Measurements from ENCODE around the gene CTNNA3.
A peak's percentile ranks its signal among the peaks of the same experiment; 100 is the strongest.

The CTNNA3 gene

GRCh38 chr10:66844176-66844942 is 851.6 kb downstream of the CTNNA3 start:
- Histone ChIP-seq H3K9ac (ENCODE audit: low read depth in 1 of 2, low read length in 2 of 2) (no peak overlapping the region), H3K27ac (ENCODE audit: low read depth in 2 of 2, low read length in 2 of 2) (no peak overlapping the region), H3K36me3 (ENCODE audit: control insufficient read depth in 2 of 2, insufficient read depth in 2 of 2, low read length in 2 of 2) (no peaks in the 10 kb centered on the region), H3K9me3 (ENCODE audit: control insufficient read depth in 2 of 2, low read length in 2 of 2) (no peaks in the 10 kb centered on the region), H3K4me1 (ENCODE audit: control insufficient read depth in 2 of 2, insufficient read depth in 2 of 2, low read length in 2 of 2) (no peaks in the 10 kb centered on the region), H3K4me3 (ENCODE audit: low read length in 2 of 2) (no peak overlapping the region), H3K27me3 (ENCODE audit: control insufficient read depth in 2 of 2, insufficient read depth in 2 of 2, low read length in 2 of 2) (no peaks in the 10 kb centered on the region)

- H3K4me1 ChIP-seq (ENCODE audit: control insufficient read depth in 2 of 2, insufficient read depth in 2 of 2, low read length in 2 of 2): no peaks in the 10 kb centered on the region
- H3K9ac ChIP-seq (ENCODE audit: low read depth in 1 of 2, low read length in 2 of 2): no peak overlapping the region
- H3K27me3 ChIP-seq (ENCODE audit: control insufficient read depth in 2 of 2, insufficient read depth in 2 of 2, low read length in 2 of 2): no peaks in the 10 kb centered on the region
- H3K36me3 ChIP-seq (ENCODE audit: control insufficient read depth in 2 of 2, insufficient read depth in 2 of 2, low read length in 2 of 2): no peaks in the 10 kb centered on the region
- no peak overlapping the region for H3K27ac ChIP-seq (ENCODE audit: low read depth in 2 of 2, low read length in 2 of 2)
- no peak overlapping the region for H3K4me3 ChIP-seq (ENCODE audit: low read length in 2 of 2)
- no peaks in the 10 kb centered on the region for H3K9me3 ChIP-seq (ENCODE audit: control insufficient read depth in 2 of 2, low read length in 2 of 2)
These were observed 852.6 kb downstream of the CTNNA3 start for GRCh38 chr10:66843396-66843795.

GRCh38 chr10:66842867-66843266 is 853.1 kb downstream of the CTNNA3 start:
- Histone ChIP-seq H3K27ac (ENCODE audit: low read depth in 2 of 2, low read length in 2 of 2) (no peak overlapping the region), H3K4me1 (ENCODE audit: control insufficient read depth in 2 of 2, insufficient read depth in 2 of 2, low read length in 2 of 2) (no peaks in the 10 kb centered on the region), H3K9me3 (ENCODE audit: control insufficient read depth in 2 of 2, low read length in 2 of 2) (no peaks in the 10 kb centered on the region), H3K27me3 (ENCODE audit: control insufficient read depth in 2 of 2, insufficient read depth in 2 of 2, low read length in 2 of 2) (no peaks in the 10 kb centered on the region), H3K9ac (ENCODE audit: low read depth in 1 of 2, low read length in 2 of 2) (no peak overlapping the region), H3K36me3 (ENCODE audit: control insufficient read depth in 2 of 2, insufficient read depth in 2 of 2, low read length in 2 of 2) (no peaks in the 10 kb centered on the region), H3K4me3 (ENCODE audit: low read length in 2 of 2) (no peak overlapping the region)

GRCh38 chr10:66842371-66842770 is 853.6 kb downstream of the CTNNA3 start:
- no peaks in the 10 kb centered on the region for H3K36me3 ChIP-seq (ENCODE audit: control insufficient read depth in 2 of 2, insufficient read depth in 2 of 2, low read length in 2 of 2)
- no peak overlapping the region for H3K9ac ChIP-seq (ENCODE audit: low read depth in 1 of 2, low read length in 2 of 2)
- no peak overlapping the region for H3K27ac ChIP-seq (ENCODE audit: low read depth in 2 of 2, low read length in 2 of 2)
- no peaks in the 10 kb centered on the region for H3K27me3 ChIP-seq (ENCODE audit: control insufficient read depth in 2 of 2, insufficient read depth in 2 of 2, low read length in 2 of 2)
- H3K9me3 ChIP-seq (ENCODE audit: control insufficient read depth in 2 of 2, low read length in 2 of 2): no peaks in the 10 kb centered on the region
- no peaks in the 10 kb centered on the region for H3K4me1 ChIP-seq (ENCODE audit: control insufficient read depth in 2 of 2, insufficient read depth in 2 of 2, low read length in 2 of 2)
- H3K4me3 ChIP-seq (ENCODE audit: low read length in 2 of 2): no peak overlapping the region

- Histone ChIP-seq H3K27me3 (ENCODE audit: control insufficient read depth in 2 of 2, insufficient read depth in 2 of 2, low read length in 2 of 2) (no peaks in the 10 kb centered on the region), H3K4me3 (ENCODE audit: low read length in 2 of 2) (no peak overlapping the region), H3K4me1 (ENCODE audit: control insufficient read depth in 2 of 2, insufficient read depth in 2 of 2, low read length in 2 of 2) (peaks cover 0 to 7% of the 10 kb centered on the region in 2 donors), H3K27ac (ENCODE audit: low read depth in 2 of 2, low read length in 2 of 2) (no peak overlapping the region), H3K9ac (ENCODE audit: low read depth in 1 of 2, low read length in 2 of 2) (no peak overlapping the region), H3K9me3 (ENCODE audit: control insufficient read depth in 2 of 2, low read length in 2 of 2) (no peaks in the 10 kb centered on the region), H3K36me3 (ENCODE audit: control insufficient read depth in 2 of 2, insufficient read depth in 2 of 2, low read length in 2 of 2) (no peaks in the 10 kb centered on the region)
These were observed 857.3 kb downstream of the CTNNA3 start for GRCh38 chr10:66838656-66839055.

- no peak overlapping the region for H3K9ac ChIP-seq (ENCODE audit: low read depth in 1 of 2, low read length in 2 of 2)
- no peaks in the 10 kb centered on the region for H3K36me3 ChIP-seq (ENCODE audit: control insufficient read depth in 2 of 2, insufficient read depth in 2 of 2, low read length in 2 of 2)
- no peaks in the 10 kb centered on the region for H3K9me3 ChIP-seq (ENCODE audit: control insufficient read depth in 2 of 2, low read length in 2 of 2)
- no peak overlapping the region for H3K27ac ChIP-seq (ENCODE audit: low read depth in 2 of 2, low read length in 2 of 2)
- H3K4me1 ChIP-seq (ENCODE audit: control insufficient read depth in 2 of 2, insufficient read depth in 2 of 2, low read length in 2 of 2): peaks cover 0 to 7% of the 10 kb centered on the region in 2 donors
- H3K27me3 ChIP-seq (ENCODE audit: control insufficient read depth in 2 of 2, insufficient read depth in 2 of 2, low read length in 2 of 2): no peaks in the 10 kb centered on the region
- no peak overlapping the region for H3K4me3 ChIP-seq (ENCODE audit: low read length in 2 of 2)
These were observed 858.0 kb downstream of the CTNNA3 start for GRCh38 chr10:66837990-66838389.

GRCh38 chr10:66837335-66837734 is 858.7 kb downstream of the CTNNA3 start:
- Histone ChIP-seq H3K27me3 (ENCODE audit: control insufficient read depth in 2 of 2, insufficient read depth in 2 of 2, low read length in 2 of 2) (no peaks in the 10 kb centered on the region), H3K9ac (ENCODE audit: low read depth in 1 of 2, low read length in 2 of 2) (no peak overlapping the region), H3K9me3 (ENCODE audit: control insufficient read depth in 2 of 2, low read length in 2 of 2) (no peaks in the 10 kb centered on the region), H3K36me3 (ENCODE audit: control insufficient read depth in 2 of 2, insufficient read depth in 2 of 2, low read length in 2 of 2) (no peaks in the 10 kb centered on the region), H3K27ac (ENCODE audit: low read depth in 2 of 2, low read length in 2 of 2) (no peak overlapping the region), H3K4me3 (ENCODE audit: low read length in 2 of 2) (no peak overlapping the region), H3K4me1 (ENCODE audit: control insufficient read depth in 2 of 2, insufficient read depth in 2 of 2, low read length in 2 of 2) (peaks cover 0 to 7% of the 10 kb centered on the region in 2 donors)

GRCh38 chr10:66836771-66837170 is 859.2 kb downstream of the CTNNA3 start:
- no peaks in the 10 kb centered on the region for H3K36me3 ChIP-seq (ENCODE audit: control insufficient read depth in 2 of 2, insufficient read depth in 2 of 2, low read length in 2 of 2)
- H3K9me3 ChIP-seq (ENCODE audit: control insufficient read depth in 2 of 2, low read length in 2 of 2): no peaks in the 10 kb centered on the region
- peaks cover 0 to 7% of the 10 kb centered on the region in 2 donors for H3K4me1 ChIP-seq (ENCODE audit: control insufficient read depth in 2 of 2, insufficient read depth in 2 of 2, low read length in 2 of 2)
- no peak overlapping the region for H3K27ac ChIP-seq (ENCODE audit: low read depth in 2 of 2, low read length in 2 of 2)
- H3K9ac ChIP-seq (ENCODE audit: low read depth in 1 of 2, low read length in 2 of 2): no peak overlapping the region
- no peaks in the 10 kb centered on the region for H3K27me3 ChIP-seq (ENCODE audit: control insufficient read depth in 2 of 2, insufficient read depth in 2 of 2, low read length in 2 of 2)
- H3K4me3 ChIP-seq (ENCODE audit: low read length in 2 of 2): no peak overlapping the region

- H3K9me3 ChIP-seq (ENCODE audit: control insufficient read depth in 2 of 2, low read length in 2 of 2): no peaks in the 10 kb centered on the region
- no peaks in the 10 kb centered on the region for H3K36me3 ChIP-seq (ENCODE audit: control insufficient read depth in 2 of 2, insufficient read depth in 2 of 2, low read length in 2 of 2)
- no peaks in the 10 kb centered on the region for H3K27me3 ChIP-seq (ENCODE audit: control insufficient read depth in 2 of 2, insufficient read depth in 2 of 2, low read length in 2 of 2)
These were observed 859.9 kb downstream of the CTNNA3 start for GRCh38 chr10:66836057-66836456.

GRCh38 chr10:66835400-66835799 is 860.6 kb downstream of the CTNNA3 start:
- Histone ChIP-seq H3K27ac (ENCODE audit: low read depth in 2 of 2, low read length in 2 of 2) (peak overlapping the region; percentile 41 to 70), H3K9ac (ENCODE audit: low read depth in 1 of 2, low read length in 2 of 2) (no peak overlapping the region), H3K4me1 (ENCODE audit: control insufficient read depth in 2 of 2, insufficient read depth in 2 of 2, low read length in 2 of 2) (peaks cover 0 to 7% of the 10 kb centered on the region in 2 donors), H3K36me3 (ENCODE audit: control insufficient read depth in 2 of 2, insufficient read depth in 2 of 2, low read length in 2 of 2) (no peaks in the 10 kb centered on the region), H3K4me3 (ENCODE audit: low read length in 2 of 2) (no peak overlapping the region), H3K27me3 (ENCODE audit: control insufficient read depth in 2 of 2, insufficient read depth in 2 of 2, low read length in 2 of 2) (no peaks in the 10 kb centered on the region), H3K9me3 (ENCODE audit: control insufficient read depth in 2 of 2, low read length in 2 of 2) (no peaks in the 10 kb centered on the region)

More at GRCh38 chr10:66836057-66836456, 859.9 kb downstream of the CTNNA3 start:
- H3K27ac ChIP-seq (ENCODE audit: low read depth in 2 of 2, low read length in 2 of 2): no peak overlapping the region
- peaks cover 0 to 7% of the 10 kb centered on the region in 2 donors for H3K4me1 ChIP-seq (ENCODE audit: control insufficient read depth in 2 of 2, insufficient read depth in 2 of 2, low read length in 2 of 2)
- no peak overlapping the region for H3K4me3 ChIP-seq (ENCODE audit: low read length in 2 of 2)
- H3K9ac ChIP-seq (ENCODE audit: low read depth in 1 of 2, low read length in 2 of 2): no peak overlapping the region
